ENCODE data around the gene MARS1. TPM values are rescaled to one million over a fixed set of nuclear protein-coding genes. Genes with fewer than 3 reads are reported as not detected.

MARS1 gene
- total RNA-seq, 1 experiment from 2014 or later = 246 TPM

GRCh38 chr12:57539134-57539768 lies 51.4 kb downstream of the MARS1 start:
- in situ Hi-C loops (cut with HindIII; ENCODE audit: low sequenced_read_pairs) = no loop called here
- no peak for DNase-seq (ENCODE audit: low spot score)

- DNase-seq (ENCODE audit: low spot score) = no peak
- in situ Hi-C loops (cut with HindIII; ENCODE audit: low sequenced_read_pairs) = no loop called here
Observed at GRCh38 chr12:57541001-57541400, 53.1 kb downstream of the MARS1 start.

- DNase-seq (ENCODE audit: low spot score) = no peak
- in situ Hi-C loops (cut with HindIII; ENCODE audit: low sequenced_read_pairs) = no loop called here
Observed at GRCh38 chr12:57541717-57542116, 53.8 kb downstream of the MARS1 start.

GRCh38 chr12:57543581-57543980 lies 55.7 kb downstream of the MARS1 start:
- no peak for DNase-seq (ENCODE audit: low spot score)
- in situ Hi-C loops (cut with HindIII; ENCODE audit: low sequenced_read_pairs) = no loop called here

- in situ Hi-C loops (cut with HindIII; ENCODE audit: low sequenced_read_pairs) = no loop called here
- no peak for DNase-seq (ENCODE audit: low spot score)
Observed at GRCh38 chr12:57545809-57546437, 58.1 kb downstream of the MARS1 start.

- in situ Hi-C loops (cut with HindIII; ENCODE audit: low sequenced_read_pairs) = no loop called here
- DNase-seq (ENCODE audit: low spot score) = peak; percentile 99
Observed at GRCh38 chr12:57546438-57547287, 58.8 kb downstream of the MARS1 start, which contains the start of gene DCTN2. DCTN2 (minus strand) TSS chr12:57547192; CDS start chr12:57547063, 129 bp downstream.

GRCh38 chr12:57547288-57548012 lies 59.6 kb downstream of the MARS1 start:
- DNase-seq (ENCODE audit: low spot score) = no peak

GRCh38 chr12:57548013-57548315 lies 60.1 kb downstream of the MARS1 start:
- in situ Hi-C loops (cut with HindIII; ENCODE audit: low sequenced_read_pairs) = no loop called here

More at GRCh38 chr12:57547288-57548012, 59.6 kb downstream of the MARS1 start:
- in situ Hi-C loops (cut with HindIII; ENCODE audit: low sequenced_read_pairs) = no loop called here

GRCh38 chr12:57548488-57548887 lies 60.6 kb downstream of the MARS1 start:
- in situ Hi-C loops (cut with HindIII; ENCODE audit: low sequenced_read_pairs) = no loop called here
- no peak for DNase-seq (ENCODE audit: low spot score)

More at GRCh38 chr12:57548013-57548315, 60.1 kb downstream of the MARS1 start:
- DNase-seq (ENCODE audit: low spot score) = no peak

- DNase-seq (ENCODE audit: low spot score) = no peak
- in situ Hi-C loops (cut with HindIII; ENCODE audit: low sequenced_read_pairs) = no loop called here
Observed at GRCh38 chr12:57549203-57549908, 61.5 kb downstream of the MARS1 start.

- in situ Hi-C loops (cut with HindIII; ENCODE audit: low sequenced_read_pairs) = no loop called here
- peak; percentile 76 for DNase-seq (ENCODE audit: low spot score)
Observed at GRCh38 chr12:57549909-57550640, 62.2 kb downstream of the MARS1 start, which contains the start of gene KIF5A. KIF5A (plus strand) TSS chr12:57550044; CDS start chr12:57550272, 228 bp downstream.

GRCh38 chr12:57550641-57551549 lies 63.0 kb downstream of the MARS1 start:
- peak; percentile 49 for DNase-seq (ENCODE audit: low spot score)
- in situ Hi-C loops (cut with HindIII; ENCODE audit: low sequenced_read_pairs) = no loop called here

GRCh38 chr12:57551637-57552305 lies 63.9 kb downstream of the MARS1 start:
- no peak for DNase-seq (ENCODE audit: low spot score)
- in situ Hi-C loops (cut with HindIII; ENCODE audit: low sequenced_read_pairs) = no loop called here

GRCh38 chr12:57552306-57552651 lies 64.4 kb downstream of the MARS1 start:
- in situ Hi-C loops (cut with HindIII; ENCODE audit: low sequenced_read_pairs) = no loop called here
- no peak for DNase-seq (ENCODE audit: low spot score)

- DNase-seq (ENCODE audit: low spot score) = no peak
- in situ Hi-C loops (cut with HindIII; ENCODE audit: low sequenced_read_pairs) = no loop called here
Observed at GRCh38 chr12:57552835-57553313, 65.0 kb downstream of the MARS1 start.

GRCh38 chr12:57553343-57554202 lies 65.7 kb downstream of the MARS1 start:
- in situ Hi-C loops (cut with HindIII; ENCODE audit: low sequenced_read_pairs) = no loop called here
- DNase-seq (ENCODE audit: low spot score) = peak; percentile 37

Measured in G401 (cell line).